ENCODE measurements around the gene NHLRC1. TPM values are rescaled to one million over a fixed set of nuclear protein-coding genes. Genes with fewer than 3 reads are reported as not detected.

NHLRC1 gene
- polyA plus RNA-seq = 1 to 10 TPM; 1.1 to 5.2 (median 2.8) TPM
- long read RNA-seq, donor 1, transcript NHLRC1-201 (1 exons, 2,248 nt) = major isoform, 10 of 10 reads
- long read RNA-seq, donor 1, partial matches to known transcripts = 0 of 10 reads
- long read RNA-seq, donor 1, other reads (novel, unspliced or antisense) = 0 of 10 reads
- long read RNA-seq, donor 2 = 0 reads
- long read RNA-seq, donor 3, partial matches to known transcripts = 0 of 4 reads
- long read RNA-seq, donor 3, other reads (novel, unspliced or antisense) = 0 of 4 reads
- long read RNA-seq, donor 4 = 0 reads
- long read RNA-seq, donor 5, transcript NHLRC1-201 (1 exons, 2,248 nt) = major isoform, 5 of 5 reads
- long read RNA-seq, donor 5, partial matches to known transcripts = 0 of 5 reads
- long read RNA-seq, donor 5, other reads (novel, unspliced or antisense) = 0 of 5 reads
- long read RNA-seq, donor 6, partial matches to known transcripts = 0 of 1 reads
- long read RNA-seq, donor 6, other reads (novel, unspliced or antisense) = 0 of 1 reads
- long read RNA-seq, donor 7, transcript NHLRC1-201 (1 exons, 2,248 nt) = major isoform, 9 of 9 reads
- long read RNA-seq, donor 7, partial matches to known transcripts = 0 of 9 reads
- long read RNA-seq, donor 7, other reads (novel, unspliced or antisense) = 0 of 9 reads
- long read RNA-seq, donor 8, partial matches to known transcripts = 0 of 1 reads
- long read RNA-seq, donor 8, other reads (novel, unspliced or antisense) = 0 of 1 reads
- long read RNA-seq, donor 9, partial matches to known transcripts = 0 of 1 reads
- long read RNA-seq, donor 9, other reads (novel, unspliced or antisense) = 0 of 1 reads
- long read RNA-seq, donor 10, partial matches to known transcripts = 0 of 2 reads
- long read RNA-seq, donor 10, other reads (novel, unspliced or antisense) = 0 of 2 reads

- FAIRE-seq = no peak
- peak; percentile 90 to 96 for DNase-seq
- H3K9me3 ChIP-seq (ENCODE audit: control insufficient read depth in 2 of 2, insufficient read depth in 1 of 2, low read depth in 1 of 2, low read length in 1 of 2) = peaks cover 0 to 3% of the 10 kb centered on the region in 2 donors
- H3K27ac ChIP-seq (ENCODE audit: low read depth in 1 of 3, low read length in 2 of 3) = peak within 1 kb of the TSS in 2 of 3 donors; percentile 56 to 57
- peaks cover 0 to 10% (median 0%) of the 10 kb centered on the region in 3 donors for H3K4me1 ChIP-seq (ENCODE audit: control insufficient read depth in 3 of 3, insufficient read depth in 2 of 3, low read depth in 1 of 3, low read length in 2 of 3)
- no peaks in the 10 kb centered on the region for H3K27me3 ChIP-seq (ENCODE audit: control insufficient read depth in 3 of 3, insufficient read depth in 3 of 3, low read length in 3 of 3)
- peak within 1 kb of the TSS; percentile 35 to 54 (median 43) for H3K4me3 ChIP-seq (ENCODE audit: low read depth in 1 of 3, low read length in 3 of 3)
- 16 to 23% (median 23%) methylated on average over 82 of the region's 82 CpGs for WGBS, 3 donors
- H3K36me3 ChIP-seq (ENCODE audit: control insufficient read depth in 3 of 3, insufficient read depth in 2 of 3, low read depth in 1 of 3, low read length in 3 of 3) = no peaks in the 10 kb centered on the region
Measured at GRCh38 chr6:18122128-18123093, at the start of gene NHLRC1. TSS of gene NHLRC1 (minus strand) at chr6:18122677. CDS start at chr6:18122606, 71 bp downstream.

- Histone ChIP-seq H3K27me3 (ENCODE audit: control insufficient read depth in 3 of 3, insufficient read depth in 3 of 3, low read length in 3 of 3) (no peaks in the 10 kb centered on the region), H3K4me1 (ENCODE audit: control insufficient read depth in 3 of 3, insufficient read depth in 2 of 3, low read depth in 1 of 3, low read length in 2 of 3) (no peaks in the 10 kb centered on the region), H3K27ac (ENCODE audit: low read depth in 1 of 3, low read length in 2 of 3) (no peak overlapping the region), H3K4me3 (ENCODE audit: low read depth in 1 of 3, low read length in 3 of 3) (no peak overlapping the region), H3K36me3 (ENCODE audit: control insufficient read depth in 3 of 3, insufficient read depth in 2 of 3, low read depth in 1 of 3, low read length in 3 of 3) (peaks cover 0 to 20% (median 6%) of the 10 kb centered on the region in 3 donors), H3K9me3 (ENCODE audit: control insufficient read depth in 2 of 2, insufficient read depth in 1 of 2, low read depth in 1 of 2, low read length in 1 of 2) (no peaks in the 10 kb centered on the region)
- no peak for FAIRE-seq
- WGBS, 3 donors = 75 to 84% (median 84%) methylated on average over 7 of the region's 7 CpGs
- DNase-seq = no peak
Measured at GRCh38 chr6:18171871-18172270, 49.4 kb upstream of the NHLRC1 start.

- no peak overlapping the region for H3K4me3 ChIP-seq (ENCODE audit: low read depth in 1 of 3, low read length in 3 of 3)
- H3K4me1 ChIP-seq (ENCODE audit: control insufficient read depth in 3 of 3, insufficient read depth in 2 of 3, low read depth in 1 of 3, low read length in 2 of 3) = no peaks in the 10 kb centered on the region
- H3K36me3 ChIP-seq (ENCODE audit: control insufficient read depth in 3 of 3, insufficient read depth in 2 of 3, low read depth in 1 of 3, low read length in 3 of 3) = peaks cover 0 to 27% (median 8%) of the 10 kb centered on the region in 3 donors
- no peaks in the 10 kb centered on the region for H3K9me3 ChIP-seq (ENCODE audit: control insufficient read depth in 2 of 2, insufficient read depth in 1 of 2, low read depth in 1 of 2, low read length in 1 of 2)
- no peaks in the 10 kb centered on the region for H3K27me3 ChIP-seq (ENCODE audit: control insufficient read depth in 3 of 3, insufficient read depth in 3 of 3, low read length in 3 of 3)
- FAIRE-seq (no peak), DNase-seq (no peak)
- H3K27ac ChIP-seq (ENCODE audit: low read depth in 1 of 3, low read length in 2 of 3) = no peak overlapping the region
- whole genome bisulfite sequencing, 3 donors = 98 to 100% (median 100%) methylated on average over 3 of the region's 3 CpGs
Measured at GRCh38 chr6:18168264-18168663, 45.8 kb upstream of the NHLRC1 start.

- DNase-seq (no peak), FAIRE-seq (no peak)
- Histone ChIP-seq H3K4me1 (ENCODE audit: control insufficient read depth in 3 of 3, insufficient read depth in 2 of 3, low read depth in 1 of 3, low read length in 2 of 3) (no peaks in the 10 kb centered on the region), H3K36me3 (ENCODE audit: control insufficient read depth in 3 of 3, insufficient read depth in 2 of 3, low read depth in 1 of 3, low read length in 3 of 3) (peaks cover 0 to 37% (median 10%) of the 10 kb centered on the region in 3 donors), H3K27ac (ENCODE audit: low read depth in 1 of 3, low read length in 2 of 3) (no peak overlapping the region), H3K9me3 (ENCODE audit: control insufficient read depth in 2 of 2, insufficient read depth in 1 of 2, low read depth in 1 of 2, low read length in 1 of 2) (no peaks in the 10 kb centered on the region), H3K4me3 (ENCODE audit: low read depth in 1 of 3, low read length in 3 of 3) (no peak overlapping the region), H3K27me3 (ENCODE audit: control insufficient read depth in 3 of 3, insufficient read depth in 3 of 3, low read length in 3 of 3) (no peaks in the 10 kb centered on the region)
- 95 to 97% (median 95%) methylated on average over 2 of the region's 2 CpGs for WGBS, 3 donors
Measured at GRCh38 chr6:18166312-18167036, 44.0 kb upstream of the NHLRC1 start.

GRCh38 chr6:18165751-18166150, 43.3 kb upstream of the NHLRC1 start:
- whole genome bisulfite sequencing, 3 donors = 91 to 98% (median 98%) methylated on average over 4 of the region's 4 CpGs
- Histone ChIP-seq H3K36me3 (ENCODE audit: control insufficient read depth in 3 of 3, insufficient read depth in 2 of 3, low read depth in 1 of 3, low read length in 3 of 3) (peaks cover 0 to 38% (median 10%) of the 10 kb centered on the region in 3 donors), H3K4me3 (ENCODE audit: low read depth in 1 of 3, low read length in 3 of 3) (no peak overlapping the region), H3K9me3 (ENCODE audit: control insufficient read depth in 2 of 2, insufficient read depth in 1 of 2, low read depth in 1 of 2, low read length in 1 of 2) (no peaks in the 10 kb centered on the region), H3K27me3 (ENCODE audit: control insufficient read depth in 3 of 3, insufficient read depth in 3 of 3, low read length in 3 of 3) (no peaks in the 10 kb centered on the region), H3K4me1 (ENCODE audit: control insufficient read depth in 3 of 3, insufficient read depth in 2 of 3, low read depth in 1 of 3, low read length in 2 of 3) (no peaks in the 10 kb centered on the region), H3K27ac (ENCODE audit: low read depth in 1 of 3, low read length in 2 of 3) (no peak overlapping the region)
- no peak for FAIRE-seq
- no peak for DNase-seq

- 91 to 95% (median 92%) methylated on average over 2 of the region's 2 CpGs for WGBS, 3 donors
- Histone ChIP-seq H3K4me1 (ENCODE audit: control insufficient read depth in 3 of 3, insufficient read depth in 2 of 3, low read depth in 1 of 3, low read length in 2 of 3) (no peaks in the 10 kb centered on the region), H3K27me3 (ENCODE audit: control insufficient read depth in 3 of 3, insufficient read depth in 3 of 3, low read length in 3 of 3) (no peaks in the 10 kb centered on the region), H3K27ac (ENCODE audit: low read depth in 1 of 3, low read length in 2 of 3) (no peak overlapping the region), H3K36me3 (ENCODE audit: control insufficient read depth in 3 of 3, insufficient read depth in 2 of 3, low read depth in 1 of 3, low read length in 3 of 3) (peaks cover 3 to 26% (median 10%) of the 10 kb centered on the region in 3 donors), H3K9me3 (ENCODE audit: control insufficient read depth in 2 of 2, insufficient read depth in 1 of 2, low read depth in 1 of 2, low read length in 1 of 2) (no peaks in the 10 kb centered on the region), H3K4me3 (ENCODE audit: low read depth in 1 of 3, low read length in 3 of 3) (no peak overlapping the region)
- FAIRE-seq (no peak), DNase-seq (no peak)
Measured at GRCh38 chr6:18162401-18162800, 39.9 kb upstream of the NHLRC1 start.

- peaks cover 3 to 22% (median 10%) of the 10 kb centered on the region in 3 donors for H3K36me3 ChIP-seq (ENCODE audit: control insufficient read depth in 3 of 3, insufficient read depth in 2 of 3, low read depth in 1 of 3, low read length in 3 of 3)
- H3K4me3 ChIP-seq (ENCODE audit: low read depth in 1 of 3, low read length in 3 of 3) = no peak overlapping the region
- WGBS, 3 donors = 89 to 92% (median 90%) methylated on average over 2 of the region's 2 CpGs
- H3K27me3 ChIP-seq (ENCODE audit: control insufficient read depth in 3 of 3, insufficient read depth in 3 of 3, low read length in 3 of 3) = no peaks in the 10 kb centered on the region
- H3K4me1 ChIP-seq (ENCODE audit: control insufficient read depth in 3 of 3, insufficient read depth in 2 of 3, low read depth in 1 of 3, low read length in 2 of 3) = no peaks in the 10 kb centered on the region
- DNase-seq = no peak
- FAIRE-seq = no peak
- no peak overlapping the region for H3K27ac ChIP-seq (ENCODE audit: low read depth in 1 of 3, low read length in 2 of 3)
- H3K9me3 ChIP-seq (ENCODE audit: control insufficient read depth in 2 of 2, insufficient read depth in 1 of 2, low read depth in 1 of 2, low read length in 1 of 2) = no peaks in the 10 kb centered on the region
Measured at GRCh38 chr6:18161431-18161830, 39.0 kb upstream of the NHLRC1 start.

Data from small intestine (tissue), 16 donors.